ENCODE data around the gene ARL13A.

DNA sequence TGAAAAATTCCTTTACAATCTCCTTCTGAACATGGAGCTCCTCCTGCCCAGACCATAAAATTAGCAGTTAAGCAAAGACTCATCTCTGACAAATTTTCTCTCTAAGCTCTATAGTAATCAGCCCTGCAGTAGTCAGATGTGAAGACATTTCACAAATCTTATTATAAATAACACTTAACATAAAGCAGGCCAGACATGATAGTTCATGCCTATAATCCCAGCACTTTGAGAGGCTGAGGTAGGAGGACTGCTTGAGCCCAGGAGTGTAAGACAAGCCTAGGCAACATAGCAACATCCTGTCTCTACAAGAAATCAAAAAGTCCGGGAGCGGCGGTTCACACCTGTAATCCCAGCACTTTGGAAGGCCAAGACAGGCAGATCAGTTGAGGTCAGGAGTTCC lies 52.5 kb downstream of the ARL13A start:
- TF ChIP-seq, protein P1, sequence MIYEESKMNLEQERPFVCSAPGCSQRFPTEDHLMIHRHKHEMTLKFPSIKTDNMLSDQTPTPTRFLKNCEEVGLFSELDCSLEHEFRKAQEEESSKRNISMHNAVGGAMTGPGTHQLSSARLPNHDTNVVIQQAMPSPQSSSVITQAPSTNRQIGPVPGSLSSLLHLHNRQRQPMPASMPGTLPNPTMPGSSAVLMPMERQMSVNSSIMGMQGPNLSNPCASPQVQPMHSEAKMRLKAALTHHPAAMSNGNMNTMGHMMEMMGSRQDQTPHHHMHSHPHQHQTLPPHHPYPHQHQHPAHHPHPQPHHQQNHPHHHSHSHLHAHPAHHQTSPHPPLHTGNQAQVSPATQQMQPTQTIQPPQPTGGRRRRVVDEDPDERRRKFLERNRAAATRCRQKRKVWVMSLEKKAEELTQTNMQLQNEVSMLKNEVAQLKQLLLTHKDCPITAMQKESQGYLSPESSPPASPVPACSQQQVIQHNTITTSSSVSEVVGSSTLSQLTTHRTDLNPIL (CRISPR knock-in tag; IDR thresholded peaks at IDR 0.05; ENCODE audit: low read depth), result no peak
- TF ChIP-seq ZFP30 (CRISPR knock-in tag; IDR thresholded peaks at IDR 0.05), result no peak
- no peak for TF ChIP-seq ESRRG (CRISPR knock-in tag; IDR thresholded peaks at IDR 0.05)
- no peak for TF ChIP-seq SNAI2 (CRISPR knock-in tag; IDR thresholded peaks at IDR 0.05)
